Cerebellar nuclear complex (tissue), 1 donor: ENCODE measurements around the gene BAAT.

ENCODE experiments used
- DNase-seq, 2 experiments: peaks; one replicate each; lab custom pipeline; 2025; lab: John Stamatoyannopoulos, UW

The BAAT gene

GRCh38 chr9:101398068-101398929 is 13.5 kb upstream of the BAAT start, which contains the start of the genes MRPL50 and ZNF189:
Gene MRPL50, minus strand, starts transcription at chr9:101398618. Its CDS starts 26 bp downstream, at chr9:101398592.
Gene ZNF189, plus strand, starts transcription at chr9:101398851. Its CDS starts 306 bp downstream, at chr9:101399157.
- peak; percentile 93 to 99 for DNase-seq

DNA sequence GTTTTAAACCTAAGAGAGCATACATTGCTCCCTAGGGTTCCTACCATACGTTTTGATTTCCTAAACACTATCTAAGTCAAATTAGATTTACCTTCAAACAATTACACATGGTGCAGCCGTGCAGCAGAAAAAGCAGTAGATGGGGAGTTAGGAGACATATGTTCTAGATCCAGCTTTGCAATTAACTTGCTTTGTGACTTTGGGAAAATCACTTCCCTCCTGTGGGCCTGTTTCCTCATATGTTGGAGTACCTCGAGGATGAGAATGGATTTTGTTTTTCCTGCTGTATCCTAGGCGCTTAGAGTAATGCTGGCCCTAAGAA is 12.9 kb upstream of the BAAT start:
- DNase-seq: no peak

GRCh38 chr9:101394687-101395086 is 9.9 kb upstream of the BAAT start:
- no peak for DNase-seq

- no peak for DNase-seq
These were observed 8.3 kb upstream of the BAAT start for GRCh38 chr9:101393135-101393534.

GRCh38 chr9:101388507-101388993 is 3.7 kb upstream of the BAAT start:
- DNase-seq: no peak

DNA sequence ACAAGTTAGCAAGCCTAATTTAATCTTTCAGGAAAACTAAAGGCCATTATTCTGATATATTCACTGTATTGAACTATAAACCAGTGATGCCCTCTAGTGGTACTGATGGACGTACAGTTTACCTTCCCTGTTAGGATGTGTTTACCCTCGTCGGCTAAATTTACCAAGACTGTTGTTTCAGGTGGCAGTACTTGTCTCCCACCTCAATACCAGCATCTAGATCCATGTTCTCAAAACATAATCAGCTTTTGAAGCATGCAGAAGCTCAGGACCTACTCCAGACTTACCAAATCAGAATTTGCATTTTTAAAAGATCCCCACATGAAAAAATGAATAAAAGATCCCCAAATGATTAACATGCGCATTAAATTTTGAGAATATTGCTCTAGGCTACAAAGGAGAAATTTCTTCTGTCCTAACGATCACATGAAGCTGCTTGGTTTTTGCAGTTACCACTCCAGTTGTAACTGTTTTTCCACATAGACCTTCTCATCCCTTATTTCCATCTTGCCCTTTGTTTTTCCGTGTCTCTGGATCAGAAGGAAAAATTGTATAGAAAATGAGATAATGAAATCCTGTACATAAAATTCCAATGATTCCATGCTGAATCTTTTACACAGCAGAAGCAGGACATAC is 3.2 kb upstream of the BAAT start:
- no peak for DNase-seq

DNA sequence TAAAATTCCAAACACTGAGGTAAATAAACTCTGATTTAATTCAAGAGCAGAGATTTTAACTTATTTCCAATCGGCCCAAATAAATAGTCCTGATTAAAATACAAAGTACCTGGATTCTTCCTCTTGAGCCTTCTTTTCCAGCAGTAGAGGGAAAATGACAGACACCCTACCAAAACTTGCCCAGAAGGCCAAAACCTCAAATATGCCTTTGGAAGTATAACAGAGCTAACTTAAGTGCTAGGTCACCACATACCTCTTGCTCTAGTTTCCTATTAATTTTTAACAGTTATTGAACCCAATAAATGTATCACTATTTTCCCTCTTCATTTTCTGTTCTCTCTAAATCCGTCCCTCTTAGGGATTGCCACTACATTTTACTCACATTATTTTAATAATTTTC is 1.4 kb downstream of the BAAT start:
- DNase-seq: no peak

GRCh38 chr9:101381833-101382342 is 2.9 kb downstream of the BAAT start:
- no peak for DNase-seq

DNA sequence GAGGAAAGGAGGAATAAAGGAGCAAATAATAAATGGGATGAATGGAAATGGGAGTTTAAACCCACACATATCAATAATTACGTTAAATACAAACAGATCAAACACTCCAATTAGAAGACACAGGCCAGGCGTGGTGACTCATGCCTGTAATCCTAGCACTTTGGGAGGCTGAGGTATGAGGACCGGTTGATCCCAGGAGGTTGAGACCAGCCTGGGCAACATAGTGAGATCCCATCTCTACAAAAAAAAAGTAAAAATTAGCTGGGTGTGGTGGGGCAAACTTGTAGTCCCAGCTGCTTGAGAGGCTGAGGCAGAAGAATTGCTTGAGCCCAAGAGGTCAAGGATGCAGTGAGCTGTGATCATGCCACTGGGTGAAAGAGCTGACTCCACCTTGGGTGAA is 3.7 kb downstream of the BAAT start:
- no peak for DNase-seq

GRCh38 chr9:101380295-101380694 is 4.5 kb downstream of the BAAT start:
- no peak for DNase-seq

DNA sequence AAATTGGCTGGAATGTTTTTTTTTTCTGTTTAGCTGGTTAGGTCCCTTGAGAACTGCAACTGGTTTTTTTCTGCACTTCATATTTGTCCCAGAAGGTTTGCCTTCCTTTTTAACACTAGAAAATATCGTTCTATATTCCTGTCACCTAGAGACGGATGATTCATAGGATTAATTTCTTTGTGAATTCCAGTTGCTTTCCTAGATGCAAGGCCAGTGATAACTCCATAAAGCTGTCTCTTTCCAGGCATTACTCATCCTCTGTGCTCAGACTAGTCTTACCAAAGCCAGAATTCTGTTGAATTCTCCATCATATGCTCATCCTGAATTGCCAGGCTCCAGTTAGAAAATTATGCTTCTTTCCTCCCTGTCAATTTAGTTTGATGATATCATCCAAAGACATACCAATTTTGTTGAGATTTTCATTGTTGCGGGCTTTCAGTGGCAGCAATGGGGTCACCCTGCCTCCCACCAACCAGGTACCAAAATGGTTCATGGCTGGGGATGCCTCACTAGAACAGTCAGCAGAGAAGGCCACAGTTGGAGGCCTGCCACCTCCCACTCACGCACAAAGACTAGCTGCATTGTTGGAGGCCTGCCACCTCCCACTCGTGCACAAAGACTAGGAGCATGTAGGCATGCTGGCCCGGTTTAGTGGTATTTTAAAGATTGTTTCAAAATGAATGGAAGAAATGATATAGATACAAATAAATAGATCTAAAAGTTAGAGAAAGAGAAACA is 8.5 kb downstream of the BAAT start:
- no peak for DNase-seq

DNA sequence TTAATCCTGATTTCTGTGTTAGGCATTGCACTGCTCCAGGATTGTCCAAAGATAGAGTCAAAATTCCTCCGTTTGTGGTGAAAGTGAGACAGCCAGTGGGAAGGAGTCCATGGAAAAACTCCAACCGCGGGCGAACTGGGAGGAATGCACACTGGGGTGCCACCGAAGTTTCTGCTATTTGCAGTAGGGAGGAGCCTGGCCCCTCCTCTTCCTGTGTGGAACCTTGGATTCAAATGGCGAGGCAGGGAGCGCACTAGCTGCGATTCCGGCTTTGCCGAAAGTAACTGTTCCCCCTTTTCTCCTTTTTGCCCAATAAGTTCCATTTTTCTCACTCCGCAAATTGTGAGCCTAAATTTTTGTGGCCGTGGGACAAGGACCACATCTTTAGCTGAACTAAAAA is 9.3 kb downstream of the BAAT start:
- no peak for DNase-seq

GRCh38 chr9:101372327-101373118 is 12.3 kb downstream of the BAAT start:
- no peak for DNase-seq

GRCh38 chr9:101371813-101372212 is 13.0 kb downstream of the BAAT start:
- DNase-seq: no peak

DNA sequence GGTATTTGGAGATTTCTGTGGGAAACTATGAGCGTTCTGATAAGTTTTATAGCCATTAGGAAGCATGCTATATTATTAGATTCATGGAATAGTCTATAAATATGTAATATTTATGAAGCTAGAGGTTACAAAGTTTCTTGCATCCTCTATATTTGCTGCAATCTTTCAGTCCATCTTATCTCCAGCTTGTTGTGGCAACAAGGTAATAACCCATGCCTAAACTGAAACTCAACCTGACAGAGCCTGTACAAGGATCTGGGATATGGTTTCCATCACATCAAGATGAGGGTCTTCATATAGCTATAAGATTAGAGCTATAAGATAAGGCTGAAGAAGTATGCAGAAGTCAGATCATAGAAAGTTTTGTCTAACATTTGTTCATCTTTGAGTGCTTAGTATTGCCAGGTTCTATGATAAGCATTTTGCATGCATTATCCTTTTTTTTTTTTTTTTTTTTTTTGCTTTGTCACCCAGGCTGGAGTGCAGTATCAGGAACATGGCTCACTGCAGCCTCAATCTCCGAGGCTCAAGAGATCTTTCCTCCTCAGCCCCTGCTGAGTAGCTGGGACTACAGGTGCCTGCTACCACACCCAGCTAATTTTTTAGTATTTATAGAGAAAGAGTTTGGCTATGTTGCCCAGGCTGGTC is 14.8 kb downstream of the BAAT start:
- DNase-seq: no peak

DNA sequence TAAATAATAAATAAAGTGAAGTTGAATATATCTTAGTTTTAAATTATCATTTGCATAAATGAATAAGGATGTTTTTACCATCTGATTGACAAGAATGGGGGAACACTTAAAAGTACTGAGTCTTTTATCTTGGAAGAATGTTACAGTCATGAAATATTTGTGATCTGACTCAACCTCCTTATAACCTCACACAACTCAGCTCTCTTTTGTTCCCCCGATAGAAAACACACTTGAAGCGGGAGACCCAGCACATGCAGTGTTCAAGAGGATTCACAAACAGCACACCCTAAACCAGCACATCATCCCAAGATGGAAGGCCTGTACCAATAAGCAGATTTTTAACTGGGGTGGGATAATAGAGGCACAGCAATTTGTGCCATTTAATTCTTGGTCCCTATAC is 15.5 kb downstream of the BAAT start:
- DNase-seq: no peak

- no peak for DNase-seq
These were observed 17.5 kb downstream of the BAAT start for GRCh38 chr9:101367323-101367722.

GRCh38 chr9:101366038-101366756 is 18.6 kb downstream of the BAAT start:
- no peak for DNase-seq

GRCh38 chr9:101365181-101365580 is 19.6 kb downstream of the BAAT start:
- no peak for DNase-seq

GRCh38 chr9:101362450-101362849 is 22.4 kb downstream of the BAAT start:
- no peak for DNase-seq
